ENCODE data around the gene NFKBIA.
"Not testable (repeated sequence)": the region's sequence is repeated elsewhere in the genome, so short reads cannot be mapped to it uniquely, and the experiment has no call there.

Gene NFKBIA

DNA sequence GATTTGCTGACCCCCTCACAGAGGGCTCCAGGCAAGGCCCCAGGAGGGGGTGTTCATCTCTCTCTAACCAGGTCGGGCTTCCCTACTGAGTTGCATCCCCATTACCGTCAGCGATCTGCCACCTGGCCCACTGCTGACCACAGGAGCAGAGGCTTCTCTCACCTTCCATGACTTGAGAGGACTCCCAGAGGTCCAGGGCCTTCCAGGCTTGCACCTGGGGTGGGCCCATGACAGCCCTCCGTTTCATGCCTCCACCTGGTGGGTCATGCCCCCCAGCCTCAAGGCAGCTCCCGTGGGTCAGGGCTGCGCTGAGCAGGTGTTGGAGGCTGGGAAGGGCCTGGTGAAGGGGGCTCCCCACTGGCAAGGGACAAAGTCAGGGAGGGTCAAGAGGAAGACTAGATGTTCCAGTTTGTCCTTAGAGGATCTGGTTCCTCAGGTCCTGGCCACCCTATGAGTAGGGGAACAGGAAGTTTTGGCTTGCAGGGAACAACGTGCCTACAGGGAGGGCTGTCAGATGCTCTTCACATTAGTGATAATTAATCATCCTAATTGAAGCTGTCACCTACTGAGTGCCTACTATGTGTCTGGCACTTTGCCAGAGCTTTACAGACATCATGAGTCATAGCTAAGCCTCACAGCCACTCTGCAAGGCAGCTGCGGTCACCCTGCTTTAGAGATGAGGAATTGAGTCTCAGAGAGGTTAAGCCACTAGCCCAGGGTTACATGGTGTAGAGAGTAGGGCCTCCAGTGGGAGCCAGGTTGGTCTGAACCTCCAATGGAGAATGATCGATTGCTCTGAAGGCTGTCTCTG lies 13.8 kb downstream of the NFKBIA start:
- DNase-seq = peak; percentile 39

DNA sequence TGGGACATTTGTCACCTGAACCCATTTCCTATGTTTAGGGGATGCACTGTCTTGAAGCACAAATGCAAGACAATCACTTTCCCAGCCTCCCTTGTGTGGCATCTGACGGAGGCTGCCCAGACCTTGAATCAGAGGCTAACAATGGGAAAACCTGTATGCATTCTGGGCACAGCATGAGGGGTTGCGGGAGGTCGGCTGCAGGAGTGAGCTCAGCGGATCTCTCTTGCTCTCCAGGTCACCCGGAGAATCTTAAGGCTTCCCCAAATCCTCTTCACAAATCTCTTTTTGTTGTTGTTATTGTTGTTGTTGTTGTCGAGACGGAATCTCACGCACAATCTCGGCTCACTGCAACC lies 15.3 kb downstream of the NFKBIA start:
- no peak for DNase-seq

- DNase-seq = no peak
Measured at GRCh38 chr14:35388656-35389314, 15.8 kb downstream of the NFKBIA start.

GRCh38 chr14:35387713-35388579 lies 16.6 kb downstream of the NFKBIA start:
- DNase-seq = no peak

GRCh38 chr14:35387219-35387618 lies 17.3 kb downstream of the NFKBIA start:
- no peak for DNase-seq

DNA sequence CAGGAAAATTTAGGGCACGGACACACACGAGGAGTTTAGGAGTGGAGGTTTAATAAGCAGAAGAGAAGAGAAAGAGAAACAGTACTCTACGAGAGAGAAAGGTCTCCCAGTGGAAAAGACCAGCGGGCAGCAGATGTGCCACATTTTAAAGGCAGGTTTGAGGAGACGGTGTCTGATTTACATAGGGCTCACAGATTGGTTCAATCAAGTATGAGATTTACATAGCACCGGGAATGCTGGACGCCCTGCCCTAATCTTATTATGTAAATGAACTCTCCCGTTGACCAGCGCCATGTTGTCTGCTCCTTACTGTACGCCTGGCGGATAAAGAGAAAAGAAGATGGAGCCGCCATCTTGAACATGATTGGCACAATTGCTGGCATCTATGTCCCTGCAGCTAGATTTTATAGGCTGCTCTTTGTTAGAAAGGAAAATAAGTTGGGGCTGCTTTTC lies 17.9 kb downstream of the NFKBIA start:
- DNase-seq = no peak

DNA sequence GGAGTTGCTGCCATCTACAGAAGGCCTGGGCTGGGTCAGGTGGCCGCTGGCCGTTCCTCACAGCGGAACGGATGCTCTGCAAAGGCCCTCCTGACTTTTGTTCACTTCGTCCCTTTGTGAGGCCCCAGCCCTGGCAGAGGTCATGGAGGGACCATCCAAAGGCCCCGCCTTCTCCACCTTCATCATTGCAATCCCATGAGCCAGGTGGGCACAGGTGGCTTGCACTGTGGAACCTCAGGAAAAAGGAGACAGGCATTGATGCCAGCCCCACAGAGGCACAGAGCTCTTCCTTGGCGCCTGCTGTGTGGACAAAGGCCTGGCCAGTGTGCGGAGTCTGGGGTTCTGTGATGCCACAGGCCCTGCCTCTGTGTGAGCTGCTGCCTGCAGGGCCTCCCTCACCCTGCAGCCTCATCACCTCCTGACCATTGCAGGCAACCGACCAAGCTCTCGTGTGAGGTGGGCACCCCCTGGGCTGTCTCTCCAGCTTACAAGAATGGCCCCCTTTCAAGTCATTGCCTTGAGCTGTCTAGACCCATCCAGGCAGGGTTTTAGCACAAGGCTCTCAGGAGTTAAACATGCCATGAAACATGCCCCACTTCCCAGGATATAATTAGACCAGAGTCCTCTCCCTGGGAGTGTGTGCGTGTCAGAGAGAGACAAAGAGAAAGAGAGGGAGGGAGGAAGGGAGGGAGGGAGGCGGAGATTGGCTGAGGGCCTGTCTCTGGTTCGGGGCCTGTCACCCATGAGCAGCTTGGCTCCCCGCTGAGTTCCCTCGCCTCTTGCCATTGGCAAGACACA lies 19.3 kb downstream of the NFKBIA start:
- peak; percentile 100 for DNase-seq

DNA sequence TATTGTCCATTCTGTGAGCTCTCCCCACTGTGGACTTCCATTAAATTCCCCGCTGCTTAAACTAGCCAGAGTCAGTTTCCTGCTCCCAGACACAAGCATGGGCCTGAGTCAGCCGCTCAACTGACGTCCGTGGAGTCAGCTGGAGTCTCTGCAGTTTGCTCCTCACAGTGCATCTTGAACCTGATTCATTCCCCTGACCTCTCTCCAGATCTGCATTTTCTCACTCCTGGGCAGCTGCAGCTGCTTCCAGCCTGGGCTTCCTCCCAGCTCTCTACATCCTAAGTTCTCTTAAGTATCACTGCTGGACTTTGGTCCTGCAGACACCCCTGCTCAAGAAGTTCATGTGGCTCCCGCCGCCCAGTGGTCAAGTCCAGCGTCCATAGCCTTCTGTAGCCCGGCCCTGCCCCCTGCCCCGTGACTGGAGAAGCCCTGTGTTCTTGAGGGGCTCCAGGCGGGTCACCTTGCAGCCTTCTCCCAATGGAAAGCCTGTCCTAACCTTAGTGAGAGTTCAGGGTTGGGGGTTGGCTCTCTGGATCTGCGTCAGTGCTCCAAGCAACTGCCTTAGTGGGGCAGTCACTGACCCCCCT lies 20.0 kb downstream of the NFKBIA start:
- DNase-seq = no peak

DNA sequence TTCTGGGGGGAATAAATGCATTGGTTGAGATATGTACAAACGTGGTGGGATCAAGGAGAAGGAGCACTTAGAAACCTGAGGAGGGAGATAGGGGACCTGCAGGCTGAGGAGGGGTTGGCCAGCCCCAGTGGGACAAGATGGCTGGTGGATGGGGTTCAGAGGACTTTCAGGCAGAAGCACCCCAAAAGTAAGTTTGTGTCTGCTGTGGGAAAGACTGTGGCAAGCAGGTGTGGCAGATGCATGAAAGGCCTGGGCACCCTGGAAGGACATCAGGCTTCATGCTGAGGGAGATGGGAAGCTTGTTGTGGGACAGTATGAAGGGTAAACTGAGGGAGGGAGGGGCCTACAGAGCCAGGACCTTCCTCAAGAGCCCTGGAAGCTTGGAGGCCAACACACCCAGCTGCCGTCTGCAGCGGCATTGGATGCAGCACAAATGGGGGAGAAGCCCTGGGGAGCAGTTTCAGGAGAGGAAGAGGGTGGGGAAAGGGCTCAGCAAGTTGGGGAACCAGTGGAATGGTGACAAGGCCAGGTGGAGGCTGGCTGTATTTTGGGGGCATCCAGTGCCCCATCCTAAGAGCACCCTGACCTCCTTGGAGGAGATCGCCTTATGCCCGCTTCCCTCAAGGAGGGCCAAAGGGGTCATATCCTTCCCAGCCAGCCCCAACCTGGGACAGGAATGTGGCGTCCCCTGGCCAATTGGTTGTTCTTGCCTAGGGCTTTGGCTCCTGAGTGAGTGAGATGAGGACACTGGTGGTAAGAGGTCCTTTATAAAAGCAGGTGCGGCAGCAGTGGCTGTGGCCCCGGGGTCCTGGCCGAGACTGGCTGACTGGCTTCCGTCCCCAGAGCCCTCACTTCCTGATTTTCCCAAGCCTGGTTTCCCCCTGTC lies 20.7 kb downstream of the NFKBIA start:
- no peak for DNase-seq

GRCh38 chr14:35380794-35381193 lies 23.8 kb downstream of the NFKBIA start:
- DNase-seq = no peak

- not testable (repeated sequence) for DNase-seq
Measured at GRCh38 chr14:35379234-35379933, 25.2 kb downstream of the NFKBIA start.

GRCh38 chr14:35378425-35379233 lies 25.9 kb downstream of the NFKBIA start:
- DNase-seq = no peak

- DNase-seq = no peak
Measured at GRCh38 chr14:35375558-35376025, 29.0 kb downstream of the NFKBIA start.

DNA sequence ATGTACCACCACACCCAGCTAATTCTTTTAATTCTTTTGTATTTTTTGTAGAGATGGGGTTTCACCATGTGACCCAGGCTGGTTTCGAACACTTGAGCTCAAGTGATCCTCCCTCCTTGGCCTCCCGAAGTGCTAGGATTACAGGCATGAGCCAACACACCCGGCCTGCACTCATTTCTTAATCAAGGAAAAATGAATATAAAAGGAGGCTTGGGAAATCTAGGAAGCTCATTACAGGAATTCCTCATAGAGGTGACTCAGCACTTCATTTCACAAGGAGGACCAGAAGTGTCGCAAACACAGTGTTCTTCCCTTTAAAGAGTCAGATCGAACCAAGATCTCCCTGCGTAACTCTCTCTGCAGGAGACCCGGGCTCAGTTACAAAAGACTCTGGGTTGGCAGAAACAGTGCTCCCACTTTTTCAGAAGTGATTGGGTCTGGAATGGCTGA lies 30.3 kb downstream of the NFKBIA start:
- DNase-seq = no peak

DNA sequence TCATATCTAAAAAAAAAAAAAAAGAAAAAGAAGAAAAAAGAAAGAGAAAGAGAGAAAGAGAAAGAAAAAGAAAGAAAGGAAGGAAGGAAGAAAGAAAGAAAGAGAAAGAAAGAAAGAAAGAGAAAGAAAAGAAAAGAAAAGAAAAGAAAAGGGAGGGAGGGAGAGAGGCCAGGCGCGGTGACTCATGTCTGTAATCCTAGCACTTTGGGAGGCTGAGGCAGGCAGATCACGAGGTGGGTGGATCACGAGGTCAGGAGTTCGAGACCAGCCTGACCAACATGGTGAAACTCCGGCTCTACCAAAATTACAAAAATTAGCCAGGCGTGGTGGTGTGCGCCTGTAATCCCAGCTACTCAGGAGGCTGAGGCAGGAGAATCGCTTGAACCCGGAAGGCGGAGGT lies 31.3 kb downstream of the NFKBIA start:
- not testable (repeated sequence) for DNase-seq

DNA sequence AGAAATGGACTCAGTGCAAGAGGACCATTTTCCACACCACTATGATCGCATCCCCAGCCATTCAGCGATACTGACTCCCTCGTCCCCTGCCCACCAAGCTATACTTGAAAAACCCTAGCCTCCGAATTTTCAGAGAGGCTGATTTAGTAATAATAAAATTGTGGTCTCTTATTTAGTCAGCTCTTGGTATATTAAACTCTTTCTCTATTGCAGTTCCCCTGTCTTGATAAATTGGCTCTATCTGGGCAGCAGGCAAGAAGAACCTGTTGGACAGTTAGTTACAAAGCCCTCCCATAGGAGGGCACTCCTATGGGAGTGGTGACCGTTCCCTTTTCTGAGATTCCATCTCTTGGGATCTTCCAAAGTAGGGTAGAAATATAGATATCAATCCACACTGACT lies 33.6 kb downstream of the NFKBIA start:
- DNase-seq = no peak

GRCh38 chr14:35369701-35370191 lies 34.8 kb downstream of the NFKBIA start:
- peak; percentile 95 for DNase-seq

GRCh38 chr14:35368583-35369392 lies 35.8 kb downstream of the NFKBIA start:
- DNase-seq = no peak
